Mucosa of stomach (tissue), 1 donor: ENCODE results near the gene ABCG5.

Experiments
- H3K27me3 ChIP-seq: one replicate; pipeline ENCODE4 v1.7.0; 2013; ENCODE audit warnings: mild to moderate bottlenecking, low read length; ENCODE audit not compliant: control insufficient read depth, insufficient read depth
- H3K36me3 ChIP-seq: one replicate; pipeline ENCODE4 v1.7.0; 2013; ENCODE audit warnings: low read length; ENCODE audit not compliant: control insufficient read depth, insufficient read depth
- H3K4me1 ChIP-seq: one replicate; pipeline ENCODE4 v1.7.0; 2013; ENCODE audit warnings: mild to moderate bottlenecking, low read length; ENCODE audit not compliant: control insufficient read depth, insufficient read depth
- H3K4me3 ChIP-seq: one replicate; pipeline ENCODE4 v1.7.0; 2013; ENCODE audit warnings: low read length
- H3K9ac ChIP-seq: one replicate; pipeline ENCODE4 v1.7.0; 2013; ENCODE audit warnings: mild to moderate bottlenecking, low read length, moderate library complexity
- H3K9me3 ChIP-seq: one replicate; pipeline ENCODE4 v1.7.0; 2013; ENCODE audit warnings: mild to moderate bottlenecking, low read length, moderate library complexity; ENCODE audit not compliant: control insufficient read depth
- donor health status: Pancreatic carcinoma.

The ABCG5 gene

DNA sequence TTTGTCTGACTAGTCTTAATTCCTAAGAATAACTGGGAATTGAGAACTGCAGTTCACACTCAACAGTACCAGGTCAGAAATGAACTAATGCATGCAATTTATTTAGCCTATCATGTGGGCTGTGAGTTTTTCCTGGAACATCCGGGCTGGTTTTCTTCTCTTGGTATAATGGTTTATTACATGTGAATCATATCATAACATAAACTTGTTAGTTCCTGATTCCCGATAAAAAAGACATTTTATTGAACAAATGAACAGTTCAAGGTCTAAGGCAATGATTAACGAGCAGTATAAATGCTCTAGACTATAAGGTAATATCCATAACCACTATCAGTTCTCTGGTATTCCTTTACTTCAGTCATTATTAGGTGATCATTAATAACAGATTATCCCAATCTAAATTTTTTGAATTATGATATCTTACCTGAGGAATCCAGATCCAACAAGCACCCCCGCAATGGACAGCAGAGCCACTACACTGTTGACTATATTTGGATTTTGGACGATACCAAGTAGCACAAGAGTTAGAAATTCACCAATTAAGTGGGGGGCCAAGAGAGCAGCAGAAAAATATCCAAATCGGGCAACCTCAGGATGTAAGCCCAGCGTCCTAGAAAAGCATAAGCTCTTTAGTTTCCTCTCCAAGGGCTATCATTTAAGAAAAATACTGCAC lies 19.0 kb downstream of the ABCG5 start:
- Histone ChIP-seq H3K36me3 (no peaks in the 10 kb centered on the region), H3K4me3 (no peak overlapping the region), H3K9me3 (no peaks in the 10 kb centered on the region), H3K9ac (no peak overlapping the region), H3K27me3 (peaks cover 4% of the 10 kb centered on the region), H3K4me1 (peaks cover 19% of the 10 kb centered on the region)

- Histone ChIP-seq H3K9me3 (no peaks in the 10 kb centered on the region), H3K9ac (no peak overlapping the region), H3K27me3 (peaks cover 4% of the 10 kb centered on the region), H3K4me1 (peaks cover 19% of the 10 kb centered on the region), H3K4me3 (no peak overlapping the region), H3K36me3 (no peaks in the 10 kb centered on the region)
These were observed 19.9 kb downstream of the ABCG5 start for GRCh38 chr2:43818761-43819160.

GRCh38 chr2:43814711-43815110 lies 23.9 kb downstream of the ABCG5 start:
- H3K27me3 ChIP-seq, result no peaks in the 10 kb centered on the region
- no peaks in the 10 kb centered on the region for H3K9me3 ChIP-seq
- H3K4me3 ChIP-seq, result no peak overlapping the region
- no peaks in the 10 kb centered on the region for H3K36me3 ChIP-seq
- H3K9ac ChIP-seq, result no peak overlapping the region
- H3K4me1 ChIP-seq, result peaks cover 13% of the 10 kb centered on the region

GRCh38 chr2:43812947-43813346 lies 25.7 kb downstream of the ABCG5 start:
- no peaks in the 10 kb centered on the region for H3K36me3 ChIP-seq
- H3K9ac ChIP-seq, result no peak overlapping the region

DNA sequence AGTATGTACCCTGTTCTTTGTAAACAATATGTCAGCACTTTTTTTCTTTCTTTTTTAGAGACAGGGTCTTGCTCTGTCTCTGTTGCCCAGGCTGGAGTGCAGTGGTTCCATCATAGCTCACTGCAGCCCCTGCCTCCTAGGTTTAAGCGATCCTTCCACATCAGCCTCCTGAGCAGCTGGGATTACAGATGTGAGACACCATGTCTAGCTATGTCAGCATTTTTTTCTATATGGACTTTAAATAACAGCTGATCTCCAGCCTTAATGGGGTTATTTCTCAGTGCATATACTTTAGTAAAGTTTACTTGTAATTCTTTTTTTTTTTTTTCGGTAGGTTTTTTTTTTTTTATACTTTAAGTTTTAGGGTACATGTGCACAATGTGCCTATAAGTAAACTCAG lies 26.6 kb downstream of the ABCG5 start:
- H3K9ac ChIP-seq, result no peak overlapping the region
- no peaks in the 10 kb centered on the region for H3K9me3 ChIP-seq
- H3K4me1 ChIP-seq, result peaks cover 10% of the 10 kb centered on the region
- H3K27me3 ChIP-seq, result no peaks in the 10 kb centered on the region
- no peak overlapping the region for H3K4me3 ChIP-seq
- no peaks in the 10 kb centered on the region for H3K36me3 ChIP-seq

More at GRCh38 chr2:43812947-43813346, 25.7 kb downstream of the ABCG5 start:
- Histone ChIP-seq H3K9me3 (no peaks in the 10 kb centered on the region), H3K27me3 (no peaks in the 10 kb centered on the region), H3K4me1 (peaks cover 6% of the 10 kb centered on the region), H3K4me3 (no peak overlapping the region)

GRCh38 chr2:43810888-43811287 lies 27.8 kb downstream of the ABCG5 start:
- no peak overlapping the region for H3K9ac ChIP-seq
- no peaks in the 10 kb centered on the region for H3K36me3 ChIP-seq
- no peak overlapping the region for H3K4me3 ChIP-seq
- H3K27me3 ChIP-seq, result no peaks in the 10 kb centered on the region
- peaks cover 14% of the 10 kb centered on the region for H3K4me1 ChIP-seq
- no peaks in the 10 kb centered on the region for H3K9me3 ChIP-seq

GRCh38 chr2:43810452-43810851 lies 28.2 kb downstream of the ABCG5 start:
- Histone ChIP-seq H3K4me3 (no peak overlapping the region), H3K36me3 (no peaks in the 10 kb centered on the region), H3K27me3 (no peaks in the 10 kb centered on the region), H3K9ac (no peak overlapping the region), H3K9me3 (no peaks in the 10 kb centered on the region), H3K4me1 (peaks cover 14% of the 10 kb centered on the region)

DNA sequence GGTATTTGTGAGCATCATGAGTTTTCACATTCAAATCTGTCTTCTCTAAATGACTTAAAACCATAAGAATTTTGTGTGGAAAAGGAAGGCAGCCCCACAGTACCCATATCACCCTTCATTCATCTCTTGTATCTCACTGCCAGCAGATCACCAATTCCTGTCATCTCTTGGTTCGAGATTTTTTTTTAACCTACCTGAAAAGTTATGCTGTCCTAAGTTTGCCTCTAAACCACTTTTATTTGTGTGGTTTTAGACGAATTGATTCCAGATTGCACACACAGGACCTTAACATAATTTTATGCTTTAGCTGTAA lies 32.0 kb downstream of the ABCG5 start:
- no peaks in the 10 kb centered on the region for H3K27me3 ChIP-seq
- no peaks in the 10 kb centered on the region for H3K9me3 ChIP-seq
- H3K36me3 ChIP-seq, result no peaks in the 10 kb centered on the region
- H3K4me1 ChIP-seq, result peaks cover 14% of the 10 kb centered on the region
- no peak overlapping the region for H3K9ac ChIP-seq
- no peak overlapping the region for H3K4me3 ChIP-seq

- peaks cover 10% of the 10 kb centered on the region for H3K4me1 ChIP-seq
- H3K4me3 ChIP-seq, result no peak overlapping the region
- no peaks in the 10 kb centered on the region for H3K27me3 ChIP-seq
- no peaks in the 10 kb centered on the region for H3K36me3 ChIP-seq
- H3K9ac ChIP-seq, result no peak overlapping the region
- H3K9me3 ChIP-seq, result no peaks in the 10 kb centered on the region
These were observed 35.5 kb downstream of the ABCG5 start for GRCh38 chr2:43803113-43803512.

DNA sequence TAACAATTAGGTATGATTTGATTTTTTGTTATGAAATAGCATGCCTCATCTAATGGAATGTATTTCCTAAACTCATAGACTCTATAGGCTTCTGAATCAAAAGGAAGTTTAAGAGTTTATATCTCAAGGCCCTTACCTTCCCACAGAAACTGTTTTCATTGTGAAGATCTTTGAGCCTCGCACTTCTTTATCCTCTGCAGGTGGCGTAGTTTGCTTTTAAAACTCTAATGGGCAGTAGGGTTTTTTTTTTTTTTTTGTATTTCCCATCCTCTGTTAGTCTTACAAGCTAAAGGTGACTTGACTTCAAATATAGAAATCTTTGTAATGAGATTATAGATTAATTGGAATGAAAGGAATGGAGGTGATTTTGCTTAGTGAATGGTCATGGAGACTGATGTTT lies 36.5 kb downstream of the ABCG5 start:
- Histone ChIP-seq H3K9me3 (no peaks in the 10 kb centered on the region), H3K4me1 (peaks cover 4% of the 10 kb centered on the region), H3K27me3 (no peaks in the 10 kb centered on the region), H3K36me3 (no peaks in the 10 kb centered on the region), H3K9ac (no peak overlapping the region), H3K4me3 (no peak overlapping the region)

GRCh38 chr2:43800894-43801293 lies 37.7 kb downstream of the ABCG5 start:
- Histone ChIP-seq H3K9ac (no peak overlapping the region), H3K36me3 (no peaks in the 10 kb centered on the region), H3K4me3 (no peak overlapping the region), H3K9me3 (no peaks in the 10 kb centered on the region), H3K27me3 (no peaks in the 10 kb centered on the region), H3K4me1 (peaks cover under 1% of the 10 kb centered on the region)

DNA sequence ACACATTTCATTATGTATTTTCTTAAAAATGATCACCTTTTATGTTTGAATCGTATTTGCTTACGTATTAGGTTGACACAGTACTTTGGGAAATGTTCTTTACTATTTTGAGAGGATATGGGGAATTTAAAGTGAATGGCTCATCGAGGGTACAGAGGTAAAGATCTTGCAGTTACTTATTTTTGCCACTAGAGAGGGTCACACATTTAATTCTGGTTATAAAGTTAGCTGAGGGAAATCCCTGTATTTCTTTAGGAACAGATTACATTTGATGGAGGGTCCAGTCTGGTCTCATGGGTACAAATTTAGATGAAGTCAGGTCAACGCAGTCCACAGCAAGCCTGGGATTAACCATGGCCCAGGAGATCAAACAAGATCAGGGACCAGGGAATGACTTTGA lies 40.3 kb downstream of the ABCG5 start:
- Histone ChIP-seq H3K4me1 (no peaks in the 10 kb centered on the region), H3K9ac (no peak overlapping the region), H3K9me3 (no peaks in the 10 kb centered on the region), H3K4me3 (no peak overlapping the region), H3K27me3 (no peaks in the 10 kb centered on the region), H3K36me3 (no peaks in the 10 kb centered on the region)

DNA sequence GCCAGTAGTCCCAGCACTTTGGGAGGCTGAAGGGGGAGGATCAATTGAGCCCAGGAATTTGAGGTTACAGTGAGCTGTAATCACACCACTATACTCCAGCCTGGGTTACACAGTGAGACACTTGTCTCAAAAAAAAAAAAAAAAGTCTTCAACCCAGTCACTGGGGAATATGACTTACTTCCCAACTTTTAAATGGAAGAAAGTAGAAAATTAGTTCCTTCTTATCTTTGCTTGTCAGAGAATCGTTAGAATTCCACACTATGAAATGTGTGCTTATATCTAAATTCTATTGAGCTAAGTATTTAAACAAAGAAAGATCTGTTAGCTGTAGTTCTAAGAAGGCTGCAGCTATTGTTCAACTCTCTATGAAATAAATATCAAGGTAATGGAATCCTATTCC lies 42.4 kb downstream of the ABCG5 start:
- Histone ChIP-seq H3K4me1 (no peaks in the 10 kb centered on the region), H3K27me3 (no peaks in the 10 kb centered on the region), H3K4me3 (no peak overlapping the region), H3K9me3 (no peaks in the 10 kb centered on the region), H3K9ac (no peak overlapping the region), H3K36me3 (no peaks in the 10 kb centered on the region)
